ENCODE results near the gene PLXNB2. TPM values are rescaled to one million over a fixed set of nuclear protein-coding genes. Genes with fewer than 3 reads are reported as not detected.

Gene PLXNB2
- total RNA-seq, 1 donor from 2014 or later: 9.8 TPM

- no peak overlapping the region for H3K4me3 Mint-ChIP-seq (ENCODE audit: low read depth)
- H3K36me3 Mint-ChIP-seq (ENCODE audit: low read depth): peaks cover 30% of the 10 kb centered on the region
- no peak for DNase-seq (ENCODE audit: low spot score)
- no peak overlapping the region for H3K27ac Mint-ChIP-seq
- no peaks in the 10 kb centered on the region for H3K9me3 Mint-ChIP-seq
- no peaks in the 10 kb centered on the region for H3K4me1 Mint-ChIP-seq (ENCODE audit: low read depth)
- intact Hi-C loops (cut with micrococcal nuclease): no loop called here
- H3K27me3 Mint-ChIP-seq (ENCODE audit: low read depth): no peaks in the 10 kb centered on the region
These were observed 78.1 kb downstream of the PLXNB2 start for GRCh38 chr22:50229370-50229769.

GRCh38 chr22:50228366-50228765 is 79.1 kb downstream of the PLXNB2 start:
- Mint-ChIP-seq H3K27ac (no peak overlapping the region), H3K4me3 (ENCODE audit: low read depth) (no peak overlapping the region), H3K4me1 (ENCODE audit: low read depth) (no peaks in the 10 kb centered on the region), H3K27me3 (ENCODE audit: low read depth) (no peaks in the 10 kb centered on the region), H3K9me3 (no peaks in the 10 kb centered on the region), H3K36me3 (ENCODE audit: low read depth) (peaks cover 31% of the 10 kb centered on the region)
- intact Hi-C loops (cut with micrococcal nuclease): no loop called here
- DNase-seq (ENCODE audit: low spot score): no peak

GRCh38 chr22:50227579-50228215 is 79.7 kb downstream of the PLXNB2 start:
- intact Hi-C loops (cut with micrococcal nuclease): no loop called here
- Mint-ChIP-seq H3K36me3 (ENCODE audit: low read depth) (peaks cover 36% of the 10 kb centered on the region), H3K4me3 (ENCODE audit: low read depth) (no peak overlapping the region), H3K9me3 (no peaks in the 10 kb centered on the region), H3K27me3 (ENCODE audit: low read depth) (no peaks in the 10 kb centered on the region), H3K27ac (no peak overlapping the region), H3K4me1 (ENCODE audit: low read depth) (no peaks in the 10 kb centered on the region)
- no peak for DNase-seq (ENCODE audit: low spot score)

GRCh38 chr22:50226875-50227165 is 80.6 kb downstream of the PLXNB2 start:
- no peak overlapping the region for H3K27ac Mint-ChIP-seq
- no peak for DNase-seq (ENCODE audit: low spot score)
- no peak overlapping the region for H3K4me3 Mint-ChIP-seq (ENCODE audit: low read depth)
- peaks cover 39% of the 10 kb centered on the region for H3K36me3 Mint-ChIP-seq (ENCODE audit: low read depth)
- intact Hi-C loops (cut with micrococcal nuclease): no loop called here
- no peaks in the 10 kb centered on the region for H3K27me3 Mint-ChIP-seq (ENCODE audit: low read depth)
- no peaks in the 10 kb centered on the region for H3K4me1 Mint-ChIP-seq (ENCODE audit: low read depth)
- no peaks in the 10 kb centered on the region for H3K9me3 Mint-ChIP-seq

GRCh38 chr22:50226063-50226874 is 81.2 kb downstream of the PLXNB2 start:
- Mint-ChIP-seq H3K4me1 (ENCODE audit: low read depth) (no peaks in the 10 kb centered on the region), H3K36me3 (ENCODE audit: low read depth) (peaks cover 39% of the 10 kb centered on the region), H3K9me3 (no peaks in the 10 kb centered on the region), H3K27ac (no peak overlapping the region), H3K4me3 (ENCODE audit: low read depth) (no peak overlapping the region), H3K27me3 (ENCODE audit: low read depth) (no peaks in the 10 kb centered on the region)
- no peak for DNase-seq (ENCODE audit: low spot score)
- intact Hi-C loops (cut with micrococcal nuclease): no loop called here

- Mint-ChIP-seq H3K27ac (no peak overlapping the region), H3K27me3 (ENCODE audit: low read depth) (no peaks in the 10 kb centered on the region), H3K4me1 (ENCODE audit: low read depth) (no peaks in the 10 kb centered on the region), H3K4me3 (ENCODE audit: low read depth) (no peak overlapping the region), H3K36me3 (ENCODE audit: low read depth) (peaks cover 45% of the 10 kb centered on the region), H3K9me3 (no peaks in the 10 kb centered on the region)
- intact Hi-C loops (cut with micrococcal nuclease): no loop called here
- DNase-seq (ENCODE audit: low spot score): no peak
These were observed 82.1 kb downstream of the PLXNB2 start for GRCh38 chr22:50225200-50225969.

Other genes with a start within 250 kb of the PLXNB2 start
- not detected in 2 replicates for gene TTLL8, start 249.3 kb downstream of the PLXNB2 start, total RNA-seq
- gene MLC1, start 222.2 kb downstream of the PLXNB2 start, total RNA-seq: 0.39 TPM in 1 of 2 replicates, not detected in the other
- gene MOV10L1, start 217.6 kb downstream of the PLXNB2 start, total RNA-seq: 0.07 TPM in 1 of 2 replicates, not detected in the other
- gene PANX2, start 136.9 kb downstream of the PLXNB2 start, total RNA-seq: 2.4 and 2.8 TPM in 2 replicates
- 104 and 109 TPM in 2 replicates for gene TRABD, start 121.7 kb downstream of the PLXNB2 start, total RNA-seq
- gene SELENOO, start 106.6 kb downstream of the PLXNB2 start, total RNA-seq: 26.3 and 26.4 TPM in 2 replicates
- gene TUBGCP6, start 62.6 kb downstream of the PLXNB2 start, total RNA-seq: 48.8 and 49.6 TPM in 2 replicates
- 60.0 and 62.9 TPM in 2 replicates for gene HDAC10, start 56.4 kb downstream of the PLXNB2 start, total RNA-seq
- gene MAPK12, start 46.0 kb downstream of the PLXNB2 start, total RNA-seq: 16.3 and 17.6 TPM in 2 replicates
- gene MAPK11, start 37.3 kb downstream of the PLXNB2 start, total RNA-seq: 19.0 and 20.9 TPM in 2 replicates
- 2.3 and 2.7 TPM in 2 replicates for gene DENND6B, start 19.4 kb upstream of the PLXNB2 start, total RNA-seq
- 42.9 and 45.0 TPM in 2 replicates for gene PPP6R2, start 35.7 kb upstream of the PLXNB2 start, total RNA-seq
- gene SBF1, start 167.4 kb upstream of the PLXNB2 start, total RNA-seq: 102 and 106 TPM in 2 replicates
- 2.2 and 2.9 TPM in 2 replicates for gene ADM2, start 173.9 kb upstream of the PLXNB2 start, total RNA-seq
- gene MIOX, start 179.2 kb upstream of the PLXNB2 start, total RNA-seq: 0.25 TPM in 1 of 2 replicates, not detected in the other
- gene LMF2, start 200.1 kb upstream of the PLXNB2 start, total RNA-seq: 77.2 and 81.8 TPM in 2 replicates
- gene NCAPH2, start 200.6 kb upstream of the PLXNB2 start, total RNA-seq: 112 and 115 TPM in 2 replicates
- 3.8 and 8.7 TPM in 2 replicates for gene SCO2, start 218.0 kb upstream of the PLXNB2 start, total RNA-seq
- 35.9 and 36.9 TPM in 2 replicates for gene TYMP, start 222.4 kb upstream of the PLXNB2 start, total RNA-seq
- gene KLHDC7B, start 238.3 kb upstream of the PLXNB2 start, total RNA-seq: 3.0 and 3.3 TPM in 2 replicates

Data from activated T-helper 2 cell treated with anti-CD3 and anti-CD28 coated beads, Interferon-gamma antibody, Interleukin-2, Interleukin-4, amounts not matched to agents 10 μg/mL and 5 μg/mL and 100 μg/mL, durations not matched to agents 14 hours and 24 hours and 36 hours (primary cell).